HG03460 (cell line): ENCODE results near the gene SLC6A3.

Experiments
- ATAC-seq: cut with Tn5 transposase; IDR thresholded peaks from one replicate; pipeline ENCODE4 v1.9.1; 2021; ENCODE audit not compliant: unreplicated experiment

The SLC6A3 gene

DNA sequence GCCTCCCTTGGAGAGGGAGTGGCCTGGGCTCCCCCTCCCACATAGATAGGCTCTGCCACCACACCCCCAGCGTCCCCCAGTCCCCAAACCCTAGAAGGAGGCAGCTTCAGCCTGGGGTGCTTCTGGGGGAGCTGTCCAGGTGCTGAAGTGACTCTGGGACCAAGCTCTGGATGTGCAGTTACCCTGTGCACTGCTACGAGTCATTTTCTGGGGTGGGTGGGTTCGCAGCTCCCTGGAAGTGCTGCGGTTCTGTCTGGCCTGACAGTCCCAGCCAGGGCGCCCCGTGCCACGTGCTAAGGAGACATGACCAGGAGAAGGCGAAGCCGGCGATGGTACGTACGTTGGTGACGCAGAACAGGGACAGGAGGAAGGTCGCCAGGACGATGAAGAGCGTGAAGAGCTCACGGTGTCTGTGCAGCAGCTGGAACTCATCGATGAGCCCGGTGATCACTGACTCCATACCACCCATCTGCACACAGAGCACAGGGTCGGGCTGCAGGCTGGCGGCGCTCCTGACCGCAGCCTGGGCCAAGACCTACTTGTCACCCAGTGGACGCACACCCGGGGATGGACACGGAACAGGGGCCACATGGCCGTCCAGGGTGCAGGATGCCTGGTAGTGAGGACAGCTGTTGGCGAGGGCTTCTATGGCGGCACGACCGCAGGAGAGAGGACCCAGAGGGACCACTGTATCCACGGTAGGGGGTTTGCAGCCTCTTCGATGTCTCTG lies 35.7 kb downstream of the SLC6A3 start:
- ATAC-seq: no peak

DNA sequence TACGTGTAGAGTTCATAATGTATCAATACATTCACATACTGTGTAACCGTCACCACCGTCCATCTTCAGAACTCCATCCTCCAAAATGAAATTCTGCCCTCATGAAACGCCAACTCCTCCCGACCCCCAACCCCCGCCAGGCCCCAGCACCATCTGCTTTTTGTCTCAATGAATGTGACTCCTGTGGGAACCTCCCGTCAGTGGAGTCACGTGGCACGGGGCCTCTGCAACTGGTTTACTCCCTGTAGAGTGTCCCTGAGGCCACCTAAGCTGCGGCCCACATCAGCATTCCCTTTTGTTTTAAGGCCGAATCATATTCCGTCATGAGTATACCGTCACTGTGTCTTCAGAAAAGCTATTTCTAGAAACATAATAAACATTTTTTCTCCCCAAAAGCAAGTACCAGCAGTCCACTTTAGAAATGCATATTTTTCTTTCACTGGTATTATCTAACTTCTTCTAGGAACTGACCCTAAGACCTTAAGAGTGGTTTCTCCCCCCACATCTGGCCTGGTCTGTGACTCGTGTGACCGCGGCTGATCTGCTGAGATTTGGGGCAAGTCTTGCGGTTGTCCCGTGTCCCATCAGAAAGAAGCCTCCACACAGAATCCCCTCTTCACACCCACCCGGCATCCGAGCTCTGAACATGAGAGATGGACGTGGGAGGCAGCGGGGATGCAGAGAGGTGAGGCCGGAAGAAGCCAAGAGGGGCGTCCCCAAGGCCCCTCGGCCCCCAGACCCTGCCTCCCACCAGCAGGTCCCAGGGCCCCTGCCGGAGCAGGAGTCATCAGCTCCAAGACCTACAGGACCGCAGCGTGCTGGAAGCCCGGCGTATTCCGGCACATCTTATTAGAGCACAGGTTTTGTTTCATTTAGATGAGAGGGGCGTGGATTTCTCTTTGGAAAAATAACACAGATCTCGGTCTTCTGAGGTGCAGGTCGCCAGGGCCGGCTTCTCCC lies 38.3 kb downstream of the SLC6A3 start:
- ATAC-seq: no peak

DNA sequence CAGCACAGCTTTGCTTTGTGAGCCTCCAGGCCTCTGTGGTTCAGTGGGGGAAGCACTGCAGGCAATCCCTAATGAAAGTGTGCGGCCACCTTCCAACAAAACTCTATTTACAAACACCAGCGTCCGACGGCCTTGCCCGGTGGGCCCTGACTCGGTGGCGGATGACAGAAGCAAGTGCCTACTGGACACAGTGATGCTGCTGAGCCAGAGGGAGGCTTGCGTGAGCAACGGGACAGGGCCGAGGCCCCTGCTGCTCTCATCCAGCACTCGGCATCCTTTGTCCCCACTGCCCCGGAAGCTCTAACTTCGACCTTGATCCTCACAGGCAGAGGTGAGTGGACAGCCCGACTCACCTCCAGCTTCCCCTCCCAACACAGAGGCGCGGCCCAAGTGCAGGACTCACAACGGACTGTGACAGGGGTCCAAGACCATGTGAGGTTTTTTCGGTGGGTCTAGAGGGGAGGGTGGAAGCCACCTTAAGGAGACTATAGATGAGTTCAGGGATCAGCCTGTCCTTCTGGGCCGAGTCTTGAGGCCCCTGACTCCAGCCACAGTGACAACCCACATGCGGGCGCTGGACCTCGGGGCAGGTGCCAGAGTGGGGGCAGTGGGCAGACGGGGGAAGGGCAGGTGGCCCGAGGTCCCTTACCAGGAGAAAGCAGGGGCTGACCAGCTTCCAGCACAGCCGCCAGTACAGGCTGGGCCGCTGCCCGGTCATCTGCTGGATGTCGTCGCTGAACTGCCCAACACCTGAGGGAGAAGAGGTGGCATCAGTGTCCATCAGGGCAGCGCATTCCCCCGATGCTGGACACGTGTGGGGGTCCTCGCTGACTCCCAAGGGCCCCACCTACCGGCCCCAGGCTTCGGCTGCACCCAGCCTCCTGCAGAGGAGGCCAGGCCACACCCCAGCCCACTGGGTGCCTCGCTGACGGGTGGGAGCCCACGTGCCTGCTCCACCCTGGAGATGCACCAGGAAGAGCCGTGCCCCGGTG lies 39.4 kb downstream of the SLC6A3 start:
- ATAC-seq: no peak

DNA sequence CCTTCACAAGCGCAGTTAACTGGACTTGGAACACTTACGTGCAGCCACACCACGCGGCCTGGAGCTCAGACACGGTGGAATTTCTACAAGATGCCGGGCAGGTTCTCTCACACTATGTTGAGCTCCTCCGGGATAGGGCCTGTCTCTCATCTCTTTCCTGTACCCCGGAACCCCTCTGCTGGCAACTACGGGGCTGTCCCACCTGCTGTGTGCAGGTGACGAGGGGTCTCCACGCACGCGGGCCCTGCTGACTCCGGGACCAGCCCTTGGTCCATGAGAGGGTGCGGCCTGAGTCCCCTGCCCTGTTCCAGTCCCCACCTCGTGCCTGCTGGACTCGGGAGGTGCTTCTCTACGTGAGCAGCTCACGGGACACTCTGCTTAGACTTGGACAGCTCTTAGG lies 40.1 kb downstream of the SLC6A3 start:
- no peak for ATAC-seq

DNA sequence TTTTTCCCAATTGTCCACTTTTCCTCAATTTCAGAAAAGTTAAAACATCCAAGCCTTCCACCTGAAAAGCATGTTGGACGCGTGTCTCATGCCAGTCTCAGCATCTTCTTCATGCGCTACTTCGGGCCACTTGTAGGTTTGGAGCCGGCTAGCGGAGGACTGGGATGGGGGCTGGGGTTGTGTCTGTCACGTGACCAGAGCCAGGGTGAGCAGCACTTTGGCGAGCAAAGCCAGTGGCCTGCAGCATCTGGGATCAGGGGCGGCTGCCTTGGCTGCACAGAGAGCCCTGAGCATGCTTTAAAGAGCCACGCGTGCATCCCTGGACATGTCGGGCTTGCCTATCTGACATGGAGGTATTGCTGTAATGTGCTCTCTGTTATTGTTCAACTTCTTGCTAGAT lies 41.2 kb downstream of the SLC6A3 start:
- no peak for ATAC-seq

DNA sequence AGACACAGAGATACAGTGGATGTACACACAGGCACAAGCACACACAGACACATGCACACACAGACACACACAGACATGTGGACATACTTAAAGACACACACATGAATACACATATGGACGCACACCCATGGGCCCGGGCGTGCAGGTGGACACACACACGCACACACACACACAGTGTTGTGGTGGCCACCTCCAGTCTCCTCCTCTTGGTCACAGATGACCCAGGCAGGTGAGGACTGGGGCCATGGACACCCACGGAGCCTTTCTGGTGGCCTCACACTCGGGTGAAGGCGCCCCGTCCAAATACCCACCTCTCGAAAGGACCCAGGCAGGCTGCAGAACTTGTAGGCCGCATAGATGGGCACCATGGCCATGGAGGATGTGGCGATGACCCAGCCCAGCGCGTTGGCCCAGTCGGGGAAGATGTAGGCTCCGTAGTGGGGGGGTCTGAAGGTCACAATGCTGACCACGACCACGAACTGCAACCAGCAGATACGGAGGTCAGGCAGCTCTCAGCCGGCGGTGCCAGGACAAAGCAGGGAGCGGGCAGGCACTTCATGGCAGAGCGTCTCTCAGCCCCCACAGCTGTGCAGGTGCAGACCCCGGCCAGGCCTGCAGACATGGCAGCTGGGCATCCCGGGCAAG lies 42.5 kb downstream of the SLC6A3 start:
- no peak for ATAC-seq

DNA sequence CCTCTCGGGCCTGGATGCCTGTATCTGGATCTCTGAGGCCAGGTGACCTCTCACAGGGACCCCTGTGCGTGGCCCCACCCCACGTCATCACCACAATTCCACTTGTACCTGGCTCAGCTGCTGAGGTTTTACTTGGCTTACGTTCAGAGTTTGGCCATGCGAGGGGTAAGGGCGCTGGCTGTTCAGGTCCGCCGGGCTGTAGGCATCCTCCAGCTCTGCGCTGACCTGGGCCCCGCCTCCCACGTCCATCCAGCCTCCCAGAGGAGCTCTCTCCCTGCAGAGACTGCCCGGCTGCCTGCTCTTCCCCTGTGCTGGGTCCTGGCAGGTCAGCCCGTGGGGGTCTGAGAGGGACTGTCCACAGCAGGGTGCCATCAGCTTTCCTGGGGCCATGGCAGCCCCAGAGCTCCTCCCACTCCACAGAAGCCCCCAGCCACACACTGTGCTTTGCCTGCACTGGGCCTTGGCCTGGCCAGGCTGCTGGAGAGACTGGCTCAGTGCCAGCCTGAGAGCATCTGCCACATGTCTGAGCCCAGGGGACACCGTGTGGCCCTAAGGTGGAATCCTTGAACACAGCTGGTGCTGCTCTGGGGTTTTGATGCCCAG lies 43.6 kb downstream of the SLC6A3 start:
- ATAC-seq: no peak

DNA sequence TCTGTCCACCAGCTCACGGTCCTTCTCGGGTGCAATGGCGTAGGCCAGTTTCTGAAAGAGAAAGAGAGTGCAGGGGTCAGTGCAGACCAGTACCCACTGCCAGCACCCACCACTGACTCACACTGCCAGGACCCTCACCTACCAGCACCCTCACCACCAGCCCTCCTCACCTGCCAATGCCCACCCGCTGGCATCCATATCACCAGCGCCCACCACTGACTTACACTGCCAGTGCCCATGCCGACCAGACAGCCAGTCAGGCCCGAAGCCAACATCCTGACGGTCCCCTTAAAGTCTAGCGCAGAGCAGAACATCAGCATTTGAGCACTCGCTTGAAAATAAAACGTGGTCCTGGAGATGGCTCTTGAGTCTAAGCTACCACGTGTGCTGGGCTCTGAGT lies 44.3 kb downstream of the SLC6A3 start:
- ATAC-seq: no peak

DNA sequence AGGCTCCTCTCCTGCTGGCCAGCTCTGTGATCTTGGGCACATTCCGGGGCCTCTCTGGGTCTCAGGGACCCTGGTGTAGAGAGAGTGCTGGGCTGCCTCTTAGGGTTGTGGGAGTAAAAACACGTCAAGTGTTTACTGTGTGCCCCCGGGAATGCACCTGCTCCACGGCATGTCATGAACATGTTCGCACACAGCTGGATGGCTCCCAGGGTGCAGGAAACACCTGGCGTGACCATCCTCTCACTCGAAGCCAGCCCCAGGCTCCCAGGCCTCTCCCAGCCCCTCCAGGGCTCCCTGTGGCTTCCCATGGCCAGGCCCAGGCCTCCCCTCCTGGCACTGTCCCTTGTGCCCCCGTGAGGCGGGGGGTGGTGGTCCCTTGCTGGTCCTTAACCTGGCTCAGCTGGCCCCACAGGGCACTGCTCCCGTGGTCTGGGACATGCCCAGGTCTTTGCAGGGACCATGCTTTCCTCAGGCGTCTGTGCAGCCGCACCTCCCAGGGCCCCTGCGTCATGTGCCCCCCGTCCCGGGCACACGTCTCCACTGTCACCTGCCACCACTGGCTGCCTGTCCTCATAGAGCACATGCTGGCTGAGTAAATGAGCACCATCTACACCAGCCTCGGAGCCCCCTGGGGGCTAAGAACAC lies 44.9 kb downstream of the SLC6A3 start:
- no peak for ATAC-seq

DNA sequence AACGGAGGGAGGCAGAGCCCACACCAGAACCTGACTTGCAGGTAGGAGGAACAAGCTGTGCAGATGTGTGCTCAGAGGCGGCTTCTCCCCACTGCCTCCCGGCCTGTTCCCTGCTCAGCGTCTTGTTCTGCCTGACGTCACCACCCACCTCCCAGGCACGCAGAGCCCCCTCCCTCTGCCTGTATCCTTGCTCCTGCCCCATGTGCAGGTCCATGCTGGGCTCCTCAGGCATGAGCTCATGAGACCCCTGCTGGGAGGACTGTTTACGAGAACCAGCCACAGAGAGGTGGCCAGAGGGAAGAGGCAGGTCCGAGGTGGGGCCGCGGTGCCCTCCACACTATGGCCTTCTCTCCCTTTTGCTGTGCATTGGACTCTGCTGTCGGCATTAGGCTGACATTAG lies 45.5 kb downstream of the SLC6A3 start:
- no peak for ATAC-seq

DNA sequence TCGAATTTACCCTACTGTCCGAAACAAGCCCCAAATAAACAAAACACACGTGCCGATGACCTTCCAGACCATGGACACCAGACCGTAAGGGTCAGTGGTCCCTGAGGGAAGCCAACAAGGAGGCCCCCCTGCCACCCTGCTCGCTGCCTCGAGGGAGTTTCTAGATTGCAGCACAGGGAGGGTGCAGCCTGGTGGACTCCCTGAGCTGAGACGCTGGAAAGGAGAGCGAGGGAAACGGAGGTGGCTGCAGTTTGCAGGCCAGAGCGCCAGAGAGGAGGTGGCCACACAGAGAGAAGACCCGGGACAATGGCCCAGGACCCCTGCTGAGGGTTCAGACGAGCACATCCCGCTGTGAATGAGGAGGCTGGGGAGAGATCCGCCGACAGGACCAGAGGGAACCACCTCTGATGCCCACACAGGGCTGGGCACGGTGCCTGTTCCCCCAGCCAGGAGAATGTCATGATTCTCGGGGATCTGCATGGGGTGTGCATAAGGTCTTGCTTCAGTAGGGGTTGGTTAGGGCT lies 48.9 kb downstream of the SLC6A3 start:
- no peak for ATAC-seq

DNA sequence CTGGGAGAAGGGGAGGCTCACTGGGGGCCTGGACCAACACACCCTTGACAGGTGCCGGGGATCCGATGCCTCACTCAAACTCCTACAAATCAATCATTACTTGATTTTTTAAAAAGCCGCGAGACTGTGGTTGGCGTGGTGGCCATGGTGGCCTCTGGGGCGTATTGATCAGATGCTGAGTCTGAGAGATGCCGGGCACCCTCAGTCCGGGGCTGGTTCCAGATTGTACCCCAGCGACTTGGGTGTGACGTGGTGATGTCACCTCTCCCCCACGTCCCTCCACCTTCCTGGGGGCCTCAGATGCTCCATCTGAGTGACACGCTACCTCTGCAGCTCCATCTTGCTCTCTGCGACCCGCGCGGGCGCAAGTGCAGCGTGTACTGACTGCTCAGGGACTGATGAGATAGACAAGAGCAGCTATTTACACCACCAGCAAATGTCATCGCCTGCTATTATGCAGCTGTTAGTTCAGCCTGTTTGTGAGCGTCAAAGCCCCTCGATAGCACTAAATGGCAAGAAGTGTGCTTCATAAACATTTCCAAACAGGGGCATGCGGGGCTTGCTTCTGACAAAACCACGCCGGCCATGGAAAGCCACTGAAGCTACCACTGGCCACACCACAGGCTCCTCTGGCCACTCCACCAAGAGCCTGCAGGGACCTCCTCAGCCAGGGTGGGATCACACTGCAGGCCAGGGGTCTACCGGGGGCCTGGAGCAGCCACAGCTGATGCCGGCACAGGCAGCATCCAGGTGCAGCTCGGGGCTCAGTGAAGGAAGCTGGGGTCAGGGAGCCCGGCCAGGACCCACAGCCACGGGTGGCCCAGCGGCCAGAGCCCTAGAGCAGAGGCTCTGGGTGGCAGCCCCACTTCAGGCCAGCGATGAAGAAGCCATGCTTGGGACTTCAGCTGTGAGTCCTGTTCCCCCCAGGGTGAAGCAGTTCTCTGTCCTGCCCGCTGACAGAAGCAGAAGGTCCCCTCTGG lies 50.1 kb downstream of the SLC6A3 start:
- no peak for ATAC-seq

DNA sequence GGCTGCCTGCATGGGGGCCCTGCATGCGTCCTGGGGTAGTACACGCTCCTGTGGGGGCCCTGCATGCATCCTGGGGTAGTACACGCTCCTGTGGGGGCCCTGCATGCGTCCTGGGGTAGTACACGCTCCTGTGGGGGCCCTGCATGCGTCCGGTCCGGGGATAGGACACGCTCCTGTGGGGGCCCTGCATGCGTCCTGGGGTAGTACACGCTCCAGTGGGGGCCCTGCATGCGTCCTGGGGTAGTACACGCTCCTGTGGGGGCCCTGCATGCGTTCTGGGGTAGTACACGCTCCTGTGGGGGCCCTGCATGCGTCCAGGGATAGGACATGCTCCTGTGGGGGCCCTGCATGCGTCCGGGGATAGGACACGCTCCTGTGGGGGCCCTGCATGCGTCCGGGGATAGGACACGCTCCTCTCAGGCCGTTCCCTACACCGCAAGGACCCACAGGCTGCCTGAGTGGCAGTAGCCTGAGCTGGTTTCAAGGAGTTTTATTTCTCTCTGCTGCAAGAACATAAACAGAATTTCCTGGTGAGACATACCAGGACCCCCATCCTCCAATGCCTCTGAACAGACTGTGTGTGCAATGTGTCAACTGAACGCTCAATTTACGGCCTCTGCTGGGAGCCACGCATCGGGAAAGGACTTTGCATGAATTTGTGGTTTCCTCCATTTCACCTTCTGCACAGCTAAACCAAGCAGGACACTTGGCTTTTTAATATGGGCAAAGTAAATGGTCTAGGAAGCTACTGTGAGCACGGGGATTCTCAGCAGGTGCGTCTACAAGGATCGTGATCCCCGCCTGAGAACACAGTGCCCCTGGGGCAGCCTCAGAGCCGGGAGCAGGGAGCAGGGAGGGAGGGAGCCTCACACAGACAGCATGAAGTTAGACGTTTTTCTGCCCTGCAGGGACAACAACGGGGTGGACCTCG lies 51.4 kb downstream of the SLC6A3 start:
- ATAC-seq: no peak

DNA sequence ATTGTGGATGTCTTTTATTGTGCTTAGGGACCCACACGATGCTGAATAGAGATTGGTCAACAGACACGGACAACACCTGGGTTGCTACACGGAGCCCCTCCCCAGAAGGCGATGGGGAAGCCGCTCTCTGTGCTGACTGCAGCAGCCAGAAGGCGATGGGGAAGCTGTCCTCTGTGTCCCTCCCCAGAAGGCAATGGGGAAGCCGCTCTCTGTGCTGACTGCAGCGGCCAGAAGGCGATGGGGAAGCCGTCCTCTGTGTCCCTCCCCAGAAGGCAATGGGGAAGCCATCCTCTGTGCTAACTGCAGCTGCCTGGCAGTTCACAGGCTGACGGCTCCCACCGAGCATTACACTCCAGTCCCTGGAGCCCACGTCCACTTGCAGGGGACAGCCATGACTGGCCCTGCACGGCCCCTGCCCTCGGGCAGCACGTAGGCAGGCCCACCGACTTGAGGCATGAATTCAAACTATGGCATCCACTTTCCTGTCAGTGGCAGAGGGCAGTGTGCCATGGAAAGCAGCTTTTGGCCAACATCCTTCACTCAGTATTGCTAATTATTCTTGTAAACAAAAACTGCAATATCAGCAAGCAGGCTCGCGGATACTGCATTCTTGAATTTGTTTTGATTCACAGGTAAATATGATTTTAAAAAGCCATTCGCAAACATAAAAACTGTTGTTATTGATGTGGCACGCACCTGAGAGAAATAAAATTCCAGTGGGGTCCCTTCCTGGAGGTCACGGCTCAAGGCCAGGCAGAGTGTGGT lies 52.3 kb downstream of the SLC6A3 start:
- ATAC-seq: no peak

DNA sequence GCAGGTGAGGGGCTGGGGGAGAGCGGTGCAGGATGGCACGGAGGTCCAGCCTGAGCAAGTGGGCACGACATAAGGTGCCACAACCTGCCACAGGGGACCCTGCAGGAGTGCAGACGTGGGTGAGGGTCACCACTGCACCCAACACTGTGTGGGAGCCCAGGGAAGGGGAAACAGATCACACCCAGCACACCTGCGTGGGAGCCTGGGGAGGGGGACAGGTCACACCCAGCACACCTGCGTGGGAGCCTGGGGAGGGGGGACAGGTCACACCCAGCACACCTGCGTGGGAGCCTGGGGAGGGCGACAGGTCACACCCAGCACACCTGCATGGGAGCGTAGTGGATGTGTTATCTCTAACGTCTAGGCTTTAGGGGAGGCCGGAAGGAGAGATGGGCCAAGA lies 53.0 kb downstream of the SLC6A3 start:
- no peak for ATAC-seq

DNA sequence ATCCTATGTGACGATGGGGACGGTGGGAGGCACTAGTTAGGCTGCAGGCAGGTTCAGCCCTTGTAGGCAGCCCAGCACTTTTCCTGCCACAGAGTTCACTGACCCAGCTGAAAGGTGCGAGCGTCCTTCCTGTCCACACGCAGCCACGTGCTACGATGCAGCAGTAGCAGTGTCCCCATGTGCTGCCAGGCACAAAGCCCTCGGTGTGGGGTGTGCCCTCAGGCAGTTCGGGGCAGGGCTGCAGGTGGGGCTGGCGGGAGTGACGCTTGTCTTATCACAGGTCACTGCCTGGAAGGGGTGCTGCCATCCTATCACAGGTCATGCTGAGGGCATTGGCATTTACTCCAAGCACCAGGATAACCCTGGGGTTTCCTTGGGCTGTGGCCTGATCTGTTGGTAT lies 53.5 kb downstream of the SLC6A3 start:
- no peak for ATAC-seq
